ENCODE data around the gene PRRG2.

The PRRG2 gene

DNA sequence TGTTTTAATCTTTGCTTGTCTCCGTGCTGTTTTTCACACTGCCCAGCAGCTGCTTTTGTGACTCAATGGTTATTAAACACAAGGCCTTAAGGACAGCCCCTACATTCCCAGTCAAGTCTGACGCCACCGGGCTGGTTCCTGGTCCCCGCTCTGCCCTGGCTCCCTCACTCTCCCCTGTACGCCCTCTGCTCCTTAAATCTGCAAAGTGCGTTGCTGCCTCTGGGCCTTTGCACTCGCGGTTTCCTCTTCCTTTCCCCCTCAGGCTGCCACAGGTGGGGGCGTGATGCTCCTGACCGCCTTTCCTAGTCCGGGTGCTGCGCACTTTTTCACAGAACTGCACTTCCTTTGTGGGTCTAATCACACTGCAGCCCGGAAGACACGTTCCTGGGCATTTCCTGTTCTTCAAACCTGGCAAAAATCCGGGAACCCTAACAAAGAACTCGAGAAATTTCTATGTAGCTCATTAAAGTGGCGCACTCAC, 26.4 kb upstream of the PRRG2 start:
- H3K36me3 ChIP-seq (ENCODE audit: insufficient read depth, low read length): peaks cover 40% of the 10 kb centered on the region; the same call in 1 of the 2 replicates
- H4K20me1 ChIP-seq (ENCODE audit: insufficient read depth, low read length, poor library complexity, severe bottlenecking): no peaks in the 10 kb centered on the region
- no peaks in the 10 kb centered on the region for H3K9me3 ChIP-seq (ENCODE audit: insufficient read depth, low read depth, low read length)
- no peak overlapping the region for H3K9ac ChIP-seq (ENCODE audit: low read depth, low read length, poor library complexity, severe bottlenecking)
- no peak overlapping the region for H3K4me2 ChIP-seq (ENCODE audit: low read depth, low read length, poor library complexity, severe bottlenecking)
- H2AFZ ChIP-seq (ENCODE audit: low read length): no peak overlapping the region
- no peak overlapping the region for H3K4me3 ChIP-seq (ENCODE audit: low read length, poor library complexity, severe bottlenecking)
- H3K79me2 ChIP-seq (ENCODE audit: insufficient read depth, low read length): no peaks in the 10 kb centered on the region
- no peaks in the 10 kb centered on the region for H3K27me3 ChIP-seq (ENCODE audit: insufficient read depth, low read length, poor library complexity, severe bottlenecking)
- TF ChIP-seq, protein P1, sequence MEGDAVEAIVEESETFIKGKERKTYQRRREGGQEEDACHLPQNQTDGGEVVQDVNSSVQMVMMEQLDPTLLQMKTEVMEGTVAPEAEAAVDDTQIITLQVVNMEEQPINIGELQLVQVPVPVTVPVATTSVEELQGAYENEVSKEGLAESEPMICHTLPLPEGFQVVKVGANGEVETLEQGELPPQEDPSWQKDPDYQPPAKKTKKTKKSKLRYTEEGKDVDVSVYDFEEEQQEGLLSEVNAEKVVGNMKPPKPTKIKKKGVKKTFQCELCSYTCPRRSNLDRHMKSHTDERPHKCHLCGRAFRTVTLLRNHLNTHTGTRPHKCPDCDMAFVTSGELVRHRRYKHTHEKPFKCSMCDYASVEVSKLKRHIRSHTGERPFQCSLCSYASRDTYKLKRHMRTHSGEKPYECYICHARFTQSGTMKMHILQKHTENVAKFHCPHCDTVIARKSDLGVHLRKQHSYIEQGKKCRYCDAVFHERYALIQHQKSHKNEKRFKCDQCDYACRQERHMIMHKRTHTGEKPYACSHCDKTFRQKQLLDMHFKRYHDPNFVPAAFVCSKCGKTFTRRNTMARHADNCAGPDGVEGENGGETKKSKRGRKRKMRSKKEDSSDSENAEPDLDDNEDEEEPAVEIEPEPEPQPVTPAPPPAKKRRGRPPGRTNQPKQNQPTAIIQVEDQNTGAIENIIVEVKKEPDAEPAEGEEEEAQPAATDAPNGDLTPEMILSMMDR (conservative IDR thresholded peaks at IDR 0.05; ENCODE audit: low read length): no peak
- no peak for TF ChIP-seq EZH2phosphoT487 (IDR thresholded peaks at IDR 0.05; ENCODE audit: borderline replicate concordance)
- no peaks in the 10 kb centered on the region for H3K4me1 ChIP-seq (ENCODE audit: insufficient read depth, low read length, poor library complexity, severe bottlenecking)
- no peaks in the 10 kb centered on the region for H3F3A ChIP-seq (ENCODE audit: low read depth)
- H3K9me2 ChIP-seq (replicated peaks; ENCODE audit: low read depth, low read length): no peaks in the 10 kb centered on the region

DNA sequence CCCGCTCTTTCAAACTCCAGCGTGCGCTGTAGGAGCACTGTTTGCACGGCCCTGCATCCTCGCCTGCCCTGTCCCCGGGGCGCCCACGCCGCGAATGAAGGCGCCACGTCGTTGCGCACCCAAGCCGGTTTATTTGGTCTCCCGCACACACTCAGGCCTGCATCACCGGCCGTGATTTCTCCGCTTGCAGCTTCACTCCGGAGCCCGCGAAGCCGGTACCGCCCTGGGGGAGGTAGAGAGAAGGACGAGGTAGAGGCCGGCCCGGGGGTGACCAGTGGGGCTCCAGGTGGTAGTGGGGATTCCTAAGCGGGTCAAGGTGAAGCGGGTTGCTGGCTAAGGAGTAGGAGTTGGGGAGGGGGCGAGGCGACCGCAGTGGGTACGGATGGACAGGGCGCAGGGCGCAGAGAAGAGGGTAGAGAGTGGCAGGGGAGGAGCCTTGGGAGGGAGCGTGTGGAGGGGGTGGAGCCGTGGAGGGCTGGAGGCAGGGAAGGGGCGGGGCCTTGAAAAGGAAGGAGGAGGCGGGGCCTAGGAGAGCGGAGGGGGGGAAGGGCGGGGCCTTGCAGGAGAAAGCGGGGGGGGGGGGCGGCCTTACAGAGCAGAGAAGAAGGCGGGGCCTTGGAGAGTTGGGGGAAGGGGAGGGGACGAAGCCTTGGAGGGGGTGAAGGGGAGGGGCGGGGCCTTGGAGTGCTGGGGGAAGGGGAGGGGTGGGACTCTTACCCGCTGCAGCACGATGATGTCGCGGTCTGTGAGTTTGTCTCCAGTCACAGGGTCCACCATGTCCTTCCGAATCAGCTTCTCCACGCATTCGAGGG, 25.3 kb upstream of the PRRG2 start:
- Histone ChIP-seq H2AFZ (ENCODE audit: low read length) (no peak overlapping the region), H3K9me3 (ENCODE audit: insufficient read depth, low read depth, low read length) (no peaks in the 10 kb centered on the region), H3K4me2 (ENCODE audit: low read depth, low read length, poor library complexity, severe bottlenecking) (no peak overlapping the region), H3K9me2 (replicated peaks; ENCODE audit: low read depth, low read length) (no peaks in the 10 kb centered on the region), H3K36me3 (ENCODE audit: insufficient read depth, low read length) (peaks cover 46% of the 10 kb centered on the region; the same call in 1 of the 2 replicates), H3F3A (ENCODE audit: low read depth) (no peaks in the 10 kb centered on the region), H3K9ac (ENCODE audit: low read depth, low read length, poor library complexity, severe bottlenecking) (no peak overlapping the region), H3K4me1 (ENCODE audit: insufficient read depth, low read length, poor library complexity, severe bottlenecking) (no peaks in the 10 kb centered on the region), H3K79me2 (ENCODE audit: insufficient read depth, low read length) (no peaks in the 10 kb centered on the region), H3K27me3 (ENCODE audit: insufficient read depth, low read length, poor library complexity, severe bottlenecking) (no peaks in the 10 kb centered on the region), H3K4me3 (ENCODE audit: low read length, poor library complexity, severe bottlenecking) (no peak overlapping the region), H4K20me1 (ENCODE audit: insufficient read depth, low read length, poor library complexity, severe bottlenecking) (peaks cover 3% of the 10 kb centered on the region)
- TF ChIP-seq EZH2phosphoT487 (IDR thresholded peaks at IDR 0.05; ENCODE audit: borderline replicate concordance): no peak
- TF ChIP-seq, protein P1 (conservative IDR thresholded peaks at IDR 0.05; ENCODE audit: low read length): no peak

DNA sequence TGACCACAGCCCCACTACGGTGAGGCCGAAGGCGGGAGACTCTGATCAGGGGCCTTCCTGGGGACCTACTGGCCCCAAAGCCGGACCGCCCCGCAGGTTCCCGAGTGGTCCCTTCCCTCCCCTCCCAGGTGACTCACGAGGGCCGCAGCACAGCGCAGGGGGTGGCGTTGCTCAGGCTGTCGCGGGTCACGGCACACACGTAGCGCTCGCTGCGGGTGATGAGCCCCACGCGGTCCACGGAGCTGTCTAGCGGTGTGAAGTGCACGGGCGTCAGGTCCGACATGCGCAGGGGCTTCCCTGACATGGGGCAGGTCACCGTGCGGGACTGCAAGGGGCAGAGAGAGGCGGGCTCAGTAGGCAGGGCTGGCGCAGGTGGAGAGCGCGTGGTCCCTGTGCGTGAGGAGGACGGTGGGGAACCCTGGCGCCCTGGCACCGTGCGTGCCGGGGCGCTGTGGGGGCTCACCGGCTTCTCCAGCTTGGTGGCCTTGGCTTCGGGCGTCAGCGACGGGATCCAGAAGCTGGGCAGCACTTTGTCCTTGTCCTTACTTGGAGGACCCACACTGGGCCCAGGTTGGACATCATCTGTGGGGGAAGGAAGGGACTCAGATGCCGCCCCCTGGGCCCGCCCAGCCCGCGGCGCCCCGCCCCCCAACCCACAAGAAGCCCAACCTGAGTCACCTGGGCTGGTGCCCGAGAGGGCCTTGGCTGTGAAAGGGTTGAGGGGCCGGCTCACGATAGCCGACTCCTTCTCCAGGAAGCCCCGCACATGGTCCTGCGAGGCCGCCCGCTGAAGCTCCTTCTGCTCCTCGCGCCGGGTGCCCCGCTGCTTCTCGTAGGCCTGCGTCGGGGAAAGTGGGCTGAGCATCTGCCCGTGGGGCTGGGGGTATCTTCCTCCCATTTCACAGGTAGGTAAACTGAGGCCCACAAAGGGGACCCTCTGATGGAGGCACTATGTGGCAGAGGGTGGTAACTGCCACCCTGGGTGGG, 24.4 kb upstream of the PRRG2 start:
- H3K9ac ChIP-seq (ENCODE audit: low read depth, low read length, poor library complexity, severe bottlenecking): no peak overlapping the region
- no peak overlapping the region for H3K4me2 ChIP-seq (ENCODE audit: low read depth, low read length, poor library complexity, severe bottlenecking)
- no peak overlapping the region for H3K4me3 ChIP-seq (ENCODE audit: low read length, poor library complexity, severe bottlenecking)
- no peaks in the 10 kb centered on the region for H3K9me2 ChIP-seq (replicated peaks; ENCODE audit: low read depth, low read length)
- H3K36me3 ChIP-seq (ENCODE audit: insufficient read depth, low read length): peaks cover 46% of the 10 kb centered on the region; the same call in 1 of the 2 replicates
- H3K9me3 ChIP-seq (ENCODE audit: insufficient read depth, low read depth, low read length): no peaks in the 10 kb centered on the region
- H3K27me3 ChIP-seq (ENCODE audit: insufficient read depth, low read length, poor library complexity, severe bottlenecking): no peaks in the 10 kb centered on the region
- H3K4me1 ChIP-seq (ENCODE audit: insufficient read depth, low read length, poor library complexity, severe bottlenecking): no peaks in the 10 kb centered on the region
- peaks cover 7% of the 10 kb centered on the region; the same call in 1 of the 2 replicates for H3K79me2 ChIP-seq (ENCODE audit: insufficient read depth, low read length)
- TF ChIP-seq, protein P1 (conservative IDR thresholded peaks at IDR 0.05; ENCODE audit: low read length): no peak
- TF ChIP-seq EZH2phosphoT487 (IDR thresholded peaks at IDR 0.05; ENCODE audit: borderline replicate concordance): no peak
- H2AFZ ChIP-seq (ENCODE audit: low read length): no peak overlapping the region
- H4K20me1 ChIP-seq (ENCODE audit: insufficient read depth, low read length, poor library complexity, severe bottlenecking): peaks cover 7% of the 10 kb centered on the region
- no peaks in the 10 kb centered on the region for H3F3A ChIP-seq (ENCODE audit: low read depth)
